Keratinocyte (primary cell): Measurements from ENCODE around the gene PIP4P1. TPM values are rescaled to one million over a fixed set of nuclear protein-coding genes. Genes with fewer than 3 reads are reported as not detected.

Experiments used
- DNase-seq: peaks from one replicate; pipeline ENCODE4 v3.0.0-alpha.2; 2011; ENCODE audit warnings: low read depth, missing footprints, low spot score
- FAIRE-seq: peaks from 2 replicates; lab custom pipeline; 2011; peaks lifted over from hg19 to GRCh38; lab: Jason Lieb, UNC
- H2AFZ ChIP-seq: 2 replicates; pipeline ENCODE4 v1.6.0; 2012; ENCODE audit warnings: low read length, control low read depth, inconsistent platforms; ENCODE audit not compliant: control insufficient read depth
- H3K27ac ChIP-seq: 2 replicates; pipeline ENCODE4 v1.5.1; 2011; ENCODE audit warnings: low read length; ENCODE audit not compliant: control insufficient read depth, insufficient read depth
- H3K27me3 ChIP-seq: 3 replicates; pipeline ENCODE4 v1.6.0; 2011; ENCODE audit warnings: low read length; ENCODE audit not compliant: control insufficient read depth, insufficient read depth; ENCODE audit errors: extremely low read depth
- H3K36me3 ChIP-seq, 2 experiments: 2 replicates in 1 of 2; 3 replicates in 1 of 2; pipeline ENCODE4 v1.5.1; 2011; ENCODE audit warnings: low read length in 2 of 2, mild to moderate bottlenecking in 1 of 2; ENCODE audit not compliant: control insufficient read depth in 2 of 2, insufficient read depth in 2 of 2; ENCODE audit errors: extremely low read depth in 1 of 2
- H3K4me1 ChIP-seq: 3 replicates; pipeline ENCODE4 v1.5.1; 2011; ENCODE audit warnings: low read length; ENCODE audit not compliant: control insufficient read depth, insufficient read depth; ENCODE audit errors: extremely low read depth
- H3K4me2 ChIP-seq: 3 replicates; pipeline ENCODE4 v1.6.0; 2011; ENCODE audit warnings: low read depth, low read length; ENCODE audit not compliant: control insufficient read depth, insufficient read depth; ENCODE audit errors: extremely low read depth
- H3K4me3 ChIP-seq, 3 experiments: fragments of 200-600 bp in 1 of 3; sonication (generic) in 1 of 3; 2 replicates in 2 of 3; 3 replicates in 1 of 3; pipeline ENCODE4 v1.5.1; 2011 to 2016; ENCODE audit warnings: low read length in 3 of 3, mild to moderate bottlenecking in 3 of 3, control low read depth in 2 of 3, inconsistent platforms in 1 of 3, low read depth in 1 of 3, mixed read lengths in 1 of 3, mixed run types in 1 of 3, moderate library complexity in 1 of 3; ENCODE audit not compliant: control insufficient read depth in 2 of 3, insufficient read depth in 2 of 3; ENCODE audit errors: extremely low read depth in 1 of 3
- H3K79me2 ChIP-seq: 2 replicates; pipeline ENCODE4 v1.6.0; 2012; ENCODE audit warnings: low read length; ENCODE audit not compliant: control insufficient read depth, insufficient read depth
- H3K9ac ChIP-seq: 3 replicates; pipeline ENCODE4 v1.6.0; 2011; ENCODE audit warnings: low read length; ENCODE audit not compliant: control insufficient read depth, insufficient read depth; ENCODE audit errors: extremely low read depth
- H3K9me1 ChIP-seq: 3 replicates; pipeline ENCODE4 v1.6.0; 2011; ENCODE audit warnings: low read length; ENCODE audit not compliant: control insufficient read depth, insufficient read depth; ENCODE audit errors: extremely low read depth
- H3K9me3 ChIP-seq: 2 replicates; pipeline ENCODE4 v1.5.1; 2012; ENCODE audit warnings: low read depth, low read length; ENCODE audit not compliant: control insufficient read depth
- H4K20me1 ChIP-seq: 3 replicates; pipeline ENCODE4 v1.6.0; 2011; ENCODE audit warnings: low read length; ENCODE audit not compliant: control insufficient read depth, insufficient read depth; ENCODE audit errors: extremely low read depth
- CTCF ChIP-seq, 3 experiments: IDR thresholded peaks in 1 of 3; conservative IDR thresholded peaks in 1 of 3; optimal IDR thresholded peaks in 1 of 3; 2 replicates in 2 of 3; 3 replicates in 1 of 3; pipeline versions ENCODE3 to v1.5.1; 2011; ENCODE audit warnings: low read length in 3 of 3, mild to moderate bottlenecking in 3 of 3, moderate library complexity in 2 of 3, control low read depth in 1 of 3, inconsistent platforms in 1 of 3; ENCODE audit not compliant: insufficient read depth in 2 of 3; ENCODE audit errors: extremely low read depth in 1 of 3
- EZH2 ChIP-seq: IDR thresholded peaks from one replicate; pipeline ENCODE4 v1.6.1; 2012; ENCODE audit warnings: inconsistent platforms, mild to moderate bottlenecking, low read length, moderate library complexity
- dilution Hi-C: fragments of 300-500 bp; cut with MboI; formaldehyde crosslinking; loops from one replicate; pipeline ENCODE4 v1.7.0; 2020; ENCODE audit warnings: low sequenced_read_pairs; ENCODE audit not compliant: extremely low pct_ligation_motif_present
- polyA plus RNA-seq, 5 experiments: library from polyadenylated mRNA; depleted of rRNA in 3 of 5; stranded (reverse) in 3 of 5; stranded (forward) in 1 of 5; unstranded in 1 of 5; fragments of >200 nt; gene quantifications; 1 replicate in 1 of 5; 2 replicates in 3 of 5; 3 replicates in 1 of 5; pipeline versions ENCODE4 v1.2.1 to v1.2.3, GENCODE V29; 2011 to 2012; ENCODE audit warnings: missing spikeins in 2 of 5, low read depth in 1 of 5, low replicate concordance in 1 of 5

The PIP4P1 gene
- polyA plus RNA-seq, 1 donor (not counting 4 experiments of a cell fraction or from before 2014, with no cell fraction given) = 35.6 TPM

- dilution Hi-C loops = no loop called here
- Histone ChIP-seq H3K36me3 (no peaks in the 10 kb centered on the region), H3K4me1 (peaks cover 7% of the 10 kb centered on the region), H3K4me2 (no peak overlapping the region), H2AFZ (no peak overlapping the region), H3K27ac (no peak overlapping the region), H3K9me1 (no peaks in the 10 kb centered on the region), H3K27me3 (no peaks in the 10 kb centered on the region), H3K4me3 (no peak overlapping the region), H3K9me3 (no peaks in the 10 kb centered on the region), H3K79me2 (no peaks in the 10 kb centered on the region), H3K9ac (no peak overlapping the region), H4K20me1 (no peaks in the 10 kb centered on the region)
- no peak for TF ChIP-seq CTCF (optimal IDR thresholded peaks at IDR 0.05 in 1 of 3, IDR thresholded peaks at IDR 0.05 in 1 of 3, conservative IDR thresholded peaks at IDR 0.05 in 1 of 3; ENCODE audit: extremely low read depth in 1 of 3, insufficient read depth in 2 of 3, low read length in 3 of 3)
- TF ChIP-seq EZH2 = no peak
- DNase-seq (no peak), FAIRE-seq (no peak)
Observed at GRCh38 chr14:20428802-20429201, 32.4 kb downstream of the PIP4P1 start.

GRCh38 chr14:20428010-20428365, 33.2 kb downstream of the PIP4P1 start:
- no peak overlapping the region for H3K4me3 ChIP-seq
- no peaks in the 10 kb centered on the region for H3K9me1 ChIP-seq
- peaks cover 7% of the 10 kb centered on the region for H3K4me1 ChIP-seq
- no peak overlapping the region for H3K4me2 ChIP-seq
- TF ChIP-seq CTCF (optimal IDR thresholded peaks at IDR 0.05 in 1 of 3, IDR thresholded peaks at IDR 0.05 in 1 of 3, conservative IDR thresholded peaks at IDR 0.05 in 1 of 3; ENCODE audit: extremely low read depth in 1 of 3, insufficient read depth in 2 of 3, low read length in 3 of 3) (no peak), EZH2 (no peak)
- DNase-seq (no peak), FAIRE-seq (no peak)
- no peak overlapping the region for H3K9ac ChIP-seq
- H3K27me3 ChIP-seq = no peaks in the 10 kb centered on the region
- no peak overlapping the region for H2AFZ ChIP-seq
- dilution Hi-C loops = no loop called here
- no peaks in the 10 kb centered on the region for H3K36me3 ChIP-seq
- H3K79me2 ChIP-seq = no peaks in the 10 kb centered on the region
- H4K20me1 ChIP-seq = no peaks in the 10 kb centered on the region
- H3K27ac ChIP-seq = no peak overlapping the region
- no peaks in the 10 kb centered on the region for H3K9me3 ChIP-seq
